Thoracic aorta (tissue), 2 donors: ENCODE measurements around the gene CNN3. TPM values are rescaled to one million over a fixed set of nuclear protein-coding genes. Genes with fewer than 3 reads are reported as not detected.

ENCODE experiments used
- ATAC-seq: fragments of 150-250 bp; one replicate; pipeline ENCODE4 v1.8.0; 2017; ENCODE audit warnings: low read depth; ENCODE audit not compliant: insufficient number of reproducible peaks, low FRiP score
- DNase-seq: peaks from one replicate; pipeline ENCODE4 v3.0.0-alpha.2; 2020; ENCODE audit warnings: low spot score
- H3K27ac ChIP-seq, 2 donors: fragments of 200-600 bp; sonication (generic); 1 replicate in 1 of 2; 2 replicates in 1 of 2; pipeline ENCODE4 v1.5.1; 2016; ENCODE audit warnings: mild to moderate bottlenecking in 2 of 2, moderate library complexity in 2 of 2
- H3K27me3 ChIP-seq: fragments of 200-600 bp; sonication (generic); replicated peaks from 2 replicates; pipeline ENCODE4 v1.6.0; 2016; ENCODE audit warnings: mild to moderate bottlenecking; ENCODE audit not compliant: insufficient read depth
- H3K36me3 ChIP-seq: fragments of 200-600 bp; sonication (generic); one replicate; pipeline ENCODE4 v1.5.1; 2016
- H3K4me1 ChIP-seq, 2 donors: fragments of 200-600 bp; sonication (generic); 1 replicate in 1 of 2; 2 replicates in 1 of 2; pipeline versions ENCODE4 v1.5.1 to v1.6.0; 2016; ENCODE audit warnings: low read depth in 2 of 2, mild to moderate bottlenecking in 1 of 2; ENCODE audit not compliant: control insufficient read depth in 1 of 2
- H3K4me3 ChIP-seq: fragments of 200-600 bp; sonication (generic); 2 replicates; pipeline ENCODE4 v1.5.1; 2016; ENCODE audit warnings: mild to moderate bottlenecking
- H3K9me3 ChIP-seq: fragments of 200-600 bp; sonication (generic); 2 replicates; pipeline ENCODE4 v1.5.1; 2016
- CTCF ChIP-seq: fragments of 200-600 bp; sonication (generic); IDR thresholded peaks from one replicate; pipeline ENCODE4 v1.5.1; 2019; ENCODE audit warnings: antibody characterized with exemption
- total RNA-seq, 2 donors: library from RNA; depleted of rRNA; stranded (reverse); fragments of >200 nt; gene quantifications; one replicate each; pipeline versions ENCODE4 v1.1.0 to v1.2.3, GENCODE V29; 2016

The CNN3 gene
- total RNA-seq, 2 donors from 2014 or later, result 225 to 257 TPM

DNA sequence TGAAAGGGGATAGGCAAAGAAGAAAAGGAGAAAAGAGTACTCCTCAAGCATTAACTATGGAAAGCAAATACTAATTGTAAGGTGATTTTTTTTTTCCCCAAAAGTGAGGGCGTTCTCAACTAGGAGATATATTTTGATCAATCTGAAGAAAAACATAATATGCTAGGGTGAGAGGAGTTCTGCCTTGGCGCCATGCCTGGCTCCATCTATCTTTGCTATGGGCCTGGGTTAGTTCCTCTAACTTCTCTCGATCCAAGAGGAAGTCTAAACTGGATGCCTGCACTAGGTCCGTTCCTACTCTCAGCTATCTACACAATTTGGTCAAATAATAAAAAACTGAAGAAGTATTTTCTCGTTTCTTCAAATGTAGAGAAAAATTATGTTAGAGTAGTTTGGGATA is 20.5 kb downstream of the CNN3 start:
- Histone ChIP-seq H3K27ac (no peak overlapping the region), H3K27me3 (no peaks in the 10 kb centered on the region), H3K36me3 (no peaks in the 10 kb centered on the region), H3K9me3 (no peaks in the 10 kb centered on the region), H3K4me3 (no peak overlapping the region), H3K4me1 (peaks cover 8 to 80% of the 10 kb centered on the region in 2 donors)
- TF ChIP-seq CTCF, result no peak
- ATAC-seq (no peak), DNase-seq (no peak)

GRCh38 chr1:94905207-94905606 is 21.7 kb downstream of the CNN3 start:
- TF ChIP-seq CTCF, result no peak
- ATAC-seq, result no peak
- no peak overlapping the region for H3K4me3 ChIP-seq
- no peak for DNase-seq
- H3K9me3 ChIP-seq, result no peaks in the 10 kb centered on the region
- H3K36me3 ChIP-seq, result no peaks in the 10 kb centered on the region
- no peaks in the 10 kb centered on the region for H3K27me3 ChIP-seq
- peaks cover 13 to 77% of the 10 kb centered on the region in 2 donors for H3K4me1 ChIP-seq
- H3K27ac ChIP-seq, result no peak overlapping the region

- Histone ChIP-seq H3K4me1 (peaks cover 27 to 78% of the 10 kb centered on the region in 2 donors), H3K4me3 (no peak overlapping the region), H3K36me3 (no peaks in the 10 kb centered on the region), H3K9me3 (no peaks in the 10 kb centered on the region), H3K27me3 (no peaks in the 10 kb centered on the region), H3K27ac (peak overlapping the region; percentile 6 to 11)
- TF ChIP-seq CTCF, result no peak
- ATAC-seq (no peak), DNase-seq (no peak)
Observed at GRCh38 chr1:94903280-94904009, 23.5 kb downstream of the CNN3 start.

GRCh38 chr1:94901841-94902240 is 25.1 kb downstream of the CNN3 start:
- peaks cover 32 to 76% of the 10 kb centered on the region in 2 donors for H3K4me1 ChIP-seq
- ATAC-seq (no peak), DNase-seq (no peak)
- TF ChIP-seq CTCF, result no peak
- peak overlapping the region in 1 of 2 donors; percentile 32 for H3K27ac ChIP-seq
- no peaks in the 10 kb centered on the region for H3K9me3 ChIP-seq
- no peaks in the 10 kb centered on the region for H3K27me3 ChIP-seq
- H3K4me3 ChIP-seq, result no peak overlapping the region
- H3K36me3 ChIP-seq, result no peaks in the 10 kb centered on the region

- Histone ChIP-seq H3K27ac (peak overlapping the region; percentile 36 to 56), H3K4me1 (peaks cover 30 to 58% of the 10 kb centered on the region in 2 donors), H3K4me3 (no peak overlapping the region), H3K27me3 (no peaks in the 10 kb centered on the region), H3K9me3 (no peaks in the 10 kb centered on the region), H3K36me3 (peaks cover 14% of the 10 kb centered on the region)
- TF ChIP-seq CTCF, result no peak
- ATAC-seq, result no peak
- no peak for DNase-seq
Observed at GRCh38 chr1:94899756-94900155, 27.2 kb downstream of the CNN3 start.
